Activated effector memory CD4-positive, alpha-beta T cell treated with anti-CD3 and anti-CD28 coated beads, Interleukin-2, amount 50 U/mL, for 16 hours (primary cell): ENCODE data around the gene BCAS3.
"Not testable (repeated sequence)": the region's sequence is repeated elsewhere in the genome, so short reads cannot be mapped to it uniquely, and the experiment has no call there.

Source experiments
- DNase-seq: peaks from one replicate; pipeline ENCODE4 v3.0.0-alpha.2; 2020

BCAS3 gene

GRCh38 chr17:60893475-60893874 lies 215.8 kb downstream of the BCAS3 start:
- DNase-seq = no peak

- DNase-seq = no peak
Observed at GRCh38 chr17:60896996-60897395, 219.3 kb downstream of the BCAS3 start.

GRCh38 chr17:60899115-60899514 lies 221.5 kb downstream of the BCAS3 start:
- DNase-seq = no peak

GRCh38 chr17:60900688-60901087 lies 223.0 kb downstream of the BCAS3 start:
- no peak for DNase-seq

- DNase-seq = no peak
Observed at GRCh38 chr17:60901242-60901641, 223.6 kb downstream of the BCAS3 start.

- no peak for DNase-seq
Observed at GRCh38 chr17:60901806-60902205, 224.2 kb downstream of the BCAS3 start.

- DNase-seq = no peak
Observed at GRCh38 chr17:60902399-60902798, 224.7 kb downstream of the BCAS3 start.

- no peak for DNase-seq
Observed at GRCh38 chr17:60904582-60904981, 226.9 kb downstream of the BCAS3 start.

GRCh38 chr17:60905709-60906108 lies 228.1 kb downstream of the BCAS3 start:
- DNase-seq = no peak

GRCh38 chr17:60908324-60908723 lies 230.7 kb downstream of the BCAS3 start:
- DNase-seq = no peak

GRCh38 chr17:60909405-60909804 lies 231.8 kb downstream of the BCAS3 start:
- DNase-seq = no peak

- no peak for DNase-seq
Observed at GRCh38 chr17:60910415-60910814, 232.8 kb downstream of the BCAS3 start.

GRCh38 chr17:60914078-60914477 lies 236.4 kb downstream of the BCAS3 start:
- no peak for DNase-seq

- no peak for DNase-seq
Observed at GRCh38 chr17:60916043-60916442, 238.4 kb downstream of the BCAS3 start.

- DNase-seq = no peak
Observed at GRCh38 chr17:60920107-60920506, 242.5 kb downstream of the BCAS3 start.

GRCh38 chr17:60923000-60923399 lies 245.3 kb downstream of the BCAS3 start:
- DNase-seq = no peak

- DNase-seq = no peak
Observed at GRCh38 chr17:60926466-60927183, 249.0 kb downstream of the BCAS3 start.

- DNase-seq = no peak
Observed at GRCh38 chr17:60933739-60934138, 256.1 kb downstream of the BCAS3 start.

- no peak for DNase-seq
Observed at GRCh38 chr17:60934723-60935122, 257.1 kb downstream of the BCAS3 start.

- not testable (repeated sequence) for DNase-seq
Observed at GRCh38 chr17:60935991-60936390, 258.3 kb downstream of the BCAS3 start.

GRCh38 chr17:60939318-60939717 lies 261.7 kb downstream of the BCAS3 start:
- no peak for DNase-seq

- DNase-seq = no peak
Observed at GRCh38 chr17:60941028-60941427, 263.4 kb downstream of the BCAS3 start.

- no peak for DNase-seq
Observed at GRCh38 chr17:60941571-60941970, 263.9 kb downstream of the BCAS3 start.

- no peak for DNase-seq
Observed at GRCh38 chr17:60944751-60945150, 267.1 kb downstream of the BCAS3 start.

GRCh38 chr17:60947100-60947499 lies 269.4 kb downstream of the BCAS3 start:
- no peak for DNase-seq
